Fibroblast of villous mesenchyme (primary cell): Measurements from ENCODE around the gene C6orf52. TPM values are rescaled to one million over a fixed set of nuclear protein-coding genes. Genes with fewer than 3 reads are reported as not detected.

Source experiments
- DNase-seq: peaks from one replicate; pipeline ENCODE4 v3.0.0-alpha.2; 2010; ENCODE audit warnings: low read depth
- H3K4me3 ChIP-seq: 2 replicates; pipeline ENCODE4 v1.5.1; 2011; ENCODE audit warnings: low read depth, mild to moderate bottlenecking, low read length
- total RNA-seq: library from RNA; depleted of rRNA; stranded (reverse); fragments of >200 nt; gene quantifications from 2 replicates; pipeline ENCODE4 v1.2.3, GENCODE V29; 2012
- TF ChIP-seq, protein P1 (sequence below): IDR thresholded peaks from 2 replicates; pipeline ENCODE4 v1.5.1; 2012; ENCODE audit warnings: low read depth, mild to moderate bottlenecking, low read length; ENCODE audit not compliant: insufficient read depth

Gene C6orf52
- total RNA-seq, 1 donor: not detected

DNA sequence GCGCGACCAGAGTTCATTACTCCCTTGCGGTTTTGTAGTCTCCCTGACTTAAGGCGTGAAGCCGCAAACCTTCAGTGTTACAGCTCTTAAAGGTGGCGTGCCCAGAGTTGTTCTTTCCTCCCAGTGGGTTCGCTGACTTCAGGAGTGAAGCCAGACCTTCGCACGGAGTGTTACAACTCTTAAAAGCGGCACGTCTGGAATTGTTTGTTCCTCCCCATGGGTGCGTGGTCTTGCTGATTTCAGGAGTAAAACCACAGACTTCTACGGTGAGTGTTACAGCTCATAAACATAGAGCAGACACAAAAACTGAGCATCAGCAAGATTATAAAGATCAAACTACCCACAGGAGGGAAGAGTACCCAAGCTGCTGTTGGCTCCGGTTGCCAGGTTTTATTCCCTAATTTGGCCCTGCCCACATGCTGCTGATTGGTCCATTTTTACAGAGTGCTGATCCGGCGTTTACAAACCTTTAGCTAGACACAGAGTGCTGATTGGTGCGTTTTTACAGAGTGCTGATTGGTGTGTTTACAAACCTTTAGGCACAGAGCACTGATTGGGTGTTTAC, 38.8 kb upstream of the C6orf52 start:
- TF ChIP-seq, protein P1, sequence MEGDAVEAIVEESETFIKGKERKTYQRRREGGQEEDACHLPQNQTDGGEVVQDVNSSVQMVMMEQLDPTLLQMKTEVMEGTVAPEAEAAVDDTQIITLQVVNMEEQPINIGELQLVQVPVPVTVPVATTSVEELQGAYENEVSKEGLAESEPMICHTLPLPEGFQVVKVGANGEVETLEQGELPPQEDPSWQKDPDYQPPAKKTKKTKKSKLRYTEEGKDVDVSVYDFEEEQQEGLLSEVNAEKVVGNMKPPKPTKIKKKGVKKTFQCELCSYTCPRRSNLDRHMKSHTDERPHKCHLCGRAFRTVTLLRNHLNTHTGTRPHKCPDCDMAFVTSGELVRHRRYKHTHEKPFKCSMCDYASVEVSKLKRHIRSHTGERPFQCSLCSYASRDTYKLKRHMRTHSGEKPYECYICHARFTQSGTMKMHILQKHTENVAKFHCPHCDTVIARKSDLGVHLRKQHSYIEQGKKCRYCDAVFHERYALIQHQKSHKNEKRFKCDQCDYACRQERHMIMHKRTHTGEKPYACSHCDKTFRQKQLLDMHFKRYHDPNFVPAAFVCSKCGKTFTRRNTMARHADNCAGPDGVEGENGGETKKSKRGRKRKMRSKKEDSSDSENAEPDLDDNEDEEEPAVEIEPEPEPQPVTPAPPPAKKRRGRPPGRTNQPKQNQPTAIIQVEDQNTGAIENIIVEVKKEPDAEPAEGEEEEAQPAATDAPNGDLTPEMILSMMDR: no peak
- no peak for DNase-seq
- H3K4me3 ChIP-seq: no peak overlapping the region

DNA sequence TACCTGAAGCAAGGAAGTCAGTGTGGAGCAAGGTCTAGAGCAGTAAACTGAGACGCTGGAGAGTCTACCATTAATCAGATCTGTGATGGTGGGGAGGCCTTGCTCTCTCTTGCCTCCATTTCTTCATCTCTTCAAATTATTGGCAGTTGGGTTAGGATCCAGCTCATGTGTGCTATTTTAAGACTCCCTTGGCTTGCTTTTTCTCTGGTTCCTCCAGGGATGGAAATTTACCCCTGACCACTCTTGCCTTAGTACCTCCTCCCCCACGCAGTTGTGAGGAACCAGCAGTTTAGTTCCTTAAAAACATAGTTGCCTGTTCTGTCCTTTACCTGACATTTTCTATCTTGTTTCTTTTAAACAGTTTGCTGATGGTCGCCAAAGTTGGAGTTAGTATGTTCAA, 35.8 kb upstream of the C6orf52 start:
- DNase-seq: no peak
- TF ChIP-seq, protein P1: no peak
- H3K4me3 ChIP-seq: no peak overlapping the region

DNA sequence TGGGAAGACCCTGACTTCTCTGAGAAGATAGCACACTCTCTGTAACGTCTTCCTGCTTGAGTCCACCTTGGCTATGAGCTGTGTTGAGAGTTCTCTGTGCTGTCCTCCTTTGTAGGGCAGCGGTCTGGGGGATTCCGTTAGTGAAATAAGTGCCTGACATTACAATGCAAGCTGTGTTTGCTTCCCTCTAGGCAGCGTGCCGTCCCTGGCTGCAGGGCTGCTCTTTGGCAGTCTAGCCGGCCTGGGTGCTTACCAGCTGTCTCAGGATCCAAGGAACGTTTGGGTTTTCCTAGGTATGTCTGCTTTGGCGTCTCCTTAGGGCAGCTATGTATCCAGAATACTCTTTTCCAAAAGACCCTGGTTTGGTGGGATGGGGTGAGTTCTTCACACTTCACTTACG, 31.3 kb upstream of the C6orf52 start:
- TF ChIP-seq, protein P1: no peak
- H3K4me3 ChIP-seq: no peak overlapping the region
- no peak for DNase-seq

DNA sequence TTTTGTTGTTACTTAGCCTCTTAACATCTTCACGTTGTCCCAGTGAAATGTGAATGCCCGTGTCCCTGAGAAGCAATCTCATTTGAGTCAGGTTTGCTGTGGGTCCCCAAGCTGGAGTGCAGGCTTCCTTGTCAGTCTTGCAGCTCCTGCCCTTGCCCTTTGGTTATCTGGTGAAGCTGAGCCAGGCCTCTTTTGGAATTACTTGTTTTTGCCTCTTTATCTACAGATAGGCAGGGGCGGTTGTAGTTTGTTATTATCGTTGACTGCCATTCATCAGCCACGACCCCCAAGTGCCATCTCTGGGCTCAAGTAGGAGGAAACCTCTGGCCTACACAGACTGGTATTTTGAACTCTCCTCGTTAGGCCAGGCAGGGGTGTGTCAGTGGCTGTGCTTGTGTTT, 30.6 kb upstream of the C6orf52 start:
- TF ChIP-seq, protein P1: no peak
- no peak overlapping the region for H3K4me3 ChIP-seq

DNA sequence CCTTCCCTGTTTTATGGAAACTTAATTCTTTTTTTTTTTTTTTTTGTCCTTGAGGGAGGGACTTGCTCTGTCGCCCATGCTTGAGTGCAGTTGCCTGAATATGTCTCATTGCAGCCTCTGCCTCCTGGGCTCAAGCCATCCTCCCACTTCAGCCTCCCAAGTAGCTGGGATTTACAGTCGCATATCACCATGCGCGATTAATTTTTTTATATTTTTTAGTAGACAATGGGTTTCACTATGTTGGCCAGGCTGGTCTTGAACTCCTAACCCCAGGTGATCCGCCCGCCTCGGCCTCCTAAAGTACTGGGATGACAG, 29.1 kb upstream of the C6orf52 start:
- H3K4me3 ChIP-seq: peak overlapping the region; percentile 90
- DNase-seq: no peak
- TF ChIP-seq, protein P1: no peak

More for the DNA sequence above, 30.6 kb upstream of the C6orf52 start:
- DNase-seq: no peak

DNA sequence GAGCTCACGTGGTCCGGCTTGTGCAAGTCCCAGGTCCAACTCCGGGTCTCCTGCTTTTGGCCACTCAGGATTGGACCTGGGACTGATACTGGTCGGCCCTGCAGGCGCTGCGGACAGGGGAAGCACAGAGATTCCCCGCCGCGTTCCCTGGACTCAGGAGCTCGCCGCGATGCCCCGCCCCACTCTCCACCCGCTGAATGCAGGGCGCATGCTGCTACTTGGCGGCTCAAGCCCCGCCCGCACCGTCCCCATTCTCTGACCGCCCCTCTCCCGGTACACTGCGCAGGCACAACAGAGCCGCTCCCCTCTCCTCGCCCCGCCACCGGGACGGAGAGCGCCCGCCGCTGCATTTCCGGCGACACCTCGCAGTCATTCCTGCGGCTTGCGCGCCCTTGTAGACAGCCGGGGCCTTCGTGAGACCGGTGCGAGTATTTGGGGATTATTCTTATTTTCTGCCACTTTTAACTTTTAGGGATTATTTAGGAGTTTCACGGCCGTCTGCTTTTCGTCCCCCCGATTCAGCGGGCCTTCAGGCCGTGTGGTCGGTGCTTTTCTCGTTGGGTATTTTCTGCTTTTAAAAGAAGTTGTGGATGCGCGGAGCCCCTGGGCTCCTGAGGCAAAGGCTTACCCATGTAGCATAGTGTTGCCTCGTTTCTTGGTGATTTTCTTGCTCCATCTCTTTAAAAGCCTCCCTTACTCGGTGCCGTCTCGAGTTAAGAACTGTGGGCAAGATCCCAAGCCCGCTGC, 28.6 kb upstream of the C6orf52 start, which contains the start of gene TMEM14C:
Gene TMEM14C (plus strand): TSS at position 251 of the 747 bp plus-strand sequence. CDS start 1,544 bp downstream, outside the sequence.
- TF ChIP-seq, protein P1: no peak

DNA sequence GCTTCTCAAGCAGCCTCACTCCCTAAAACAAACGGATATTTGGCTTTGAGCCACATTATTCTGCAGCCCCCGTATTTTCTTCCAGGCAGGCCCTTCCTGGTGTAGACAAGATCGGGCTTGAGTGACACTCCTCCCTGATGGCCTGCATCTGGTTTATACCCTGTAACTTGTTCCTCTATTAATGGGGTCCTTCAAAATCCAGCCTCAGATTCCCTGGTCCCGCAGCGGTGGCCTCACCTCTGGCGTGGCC, 28.1 kb upstream of the C6orf52 start:
- peak overlapping the region; percentile 90 for H3K4me3 ChIP-seq
- DNase-seq: no peak
- TF ChIP-seq, protein P1: no peak

More for the DNA sequence above, 28.6 kb upstream of the C6orf52 start, which contains the start of gene TMEM14C:
- peak; percentile 99 for DNase-seq
- H3K4me3 ChIP-seq: peak within 1 kb of the TSS; percentile 90
